Measurements from ENCODE around the gene PIP4K2A. TPM values are rescaled to one million over a fixed set of nuclear protein-coding genes. Genes with fewer than 3 reads are reported as not detected.
A peak's percentile ranks its signal among the peaks of the same experiment; 100 is the strongest.

PIP4K2A gene
- total RNA-seq, 1 experiment from 2014 or later, result 21.4 TPM

GRCh38 chr10:22633106-22633505, 81.3 kb downstream of the PIP4K2A start:
- Histone ChIP-seq H3K9me3 (ENCODE audit: insufficient read depth, low read depth) (no peaks in the 10 kb centered on the region), H3K27me3 (ENCODE audit: insufficient read depth, low read depth) (no peaks in the 10 kb centered on the region), H3K4me3 (no peak overlapping the region), H3K4me2 (peak overlapping the region; percentile 19; the same call in 1 of the 2 replicates), H3K27ac (no peak overlapping the region), H3K4me1 (replicated peaks; ENCODE audit: insufficient read depth) (peaks cover 1% of the 10 kb centered on the region; the same call in 1 of the 2 replicates), H3K36me3 (ENCODE audit: low read depth) (no peaks in the 10 kb centered on the region), H3K79me2 (ENCODE audit: low read depth) (peaks cover 13% of the 10 kb centered on the region; the same call in 1 of the 2 replicates), H2AFZ (no peak overlapping the region), H3K9me2 (ENCODE audit: insufficient read depth) (no peaks in the 10 kb centered on the region), H3F3A (ENCODE audit: insufficient read depth, low read depth) (no peaks in the 10 kb centered on the region), H4K20me1 (ENCODE audit: insufficient read depth) (no peaks in the 10 kb centered on the region)
- POLR2A ChIA-PET (ENCODE audit: unreplicated experiment), result no interaction called here
- DNase-seq, result peak in 1 of 2 experiments; percentile 40
- BruUV-seq (replicated peaks), result no TSS peak
- TF ChIP-seq EZH2 (IDR thresholded peaks at IDR 0.05; ENCODE audit: low read depth), result no peak
- TF ChIP-seq, protein P1, sequence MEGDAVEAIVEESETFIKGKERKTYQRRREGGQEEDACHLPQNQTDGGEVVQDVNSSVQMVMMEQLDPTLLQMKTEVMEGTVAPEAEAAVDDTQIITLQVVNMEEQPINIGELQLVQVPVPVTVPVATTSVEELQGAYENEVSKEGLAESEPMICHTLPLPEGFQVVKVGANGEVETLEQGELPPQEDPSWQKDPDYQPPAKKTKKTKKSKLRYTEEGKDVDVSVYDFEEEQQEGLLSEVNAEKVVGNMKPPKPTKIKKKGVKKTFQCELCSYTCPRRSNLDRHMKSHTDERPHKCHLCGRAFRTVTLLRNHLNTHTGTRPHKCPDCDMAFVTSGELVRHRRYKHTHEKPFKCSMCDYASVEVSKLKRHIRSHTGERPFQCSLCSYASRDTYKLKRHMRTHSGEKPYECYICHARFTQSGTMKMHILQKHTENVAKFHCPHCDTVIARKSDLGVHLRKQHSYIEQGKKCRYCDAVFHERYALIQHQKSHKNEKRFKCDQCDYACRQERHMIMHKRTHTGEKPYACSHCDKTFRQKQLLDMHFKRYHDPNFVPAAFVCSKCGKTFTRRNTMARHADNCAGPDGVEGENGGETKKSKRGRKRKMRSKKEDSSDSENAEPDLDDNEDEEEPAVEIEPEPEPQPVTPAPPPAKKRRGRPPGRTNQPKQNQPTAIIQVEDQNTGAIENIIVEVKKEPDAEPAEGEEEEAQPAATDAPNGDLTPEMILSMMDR (conservative IDR thresholded peaks at IDR 0.05), result no peak
- CTCF ChIA-PET, result no interaction called here
- intact Hi-C loops (cut with micrococcal nuclease; ENCODE audit: unreplicated experiment), result loop anchor here (5.0 kb wide), 2 partner anchors 206 to 419 kb away; no protein-coding TSS in a partner anchor

DNA sequence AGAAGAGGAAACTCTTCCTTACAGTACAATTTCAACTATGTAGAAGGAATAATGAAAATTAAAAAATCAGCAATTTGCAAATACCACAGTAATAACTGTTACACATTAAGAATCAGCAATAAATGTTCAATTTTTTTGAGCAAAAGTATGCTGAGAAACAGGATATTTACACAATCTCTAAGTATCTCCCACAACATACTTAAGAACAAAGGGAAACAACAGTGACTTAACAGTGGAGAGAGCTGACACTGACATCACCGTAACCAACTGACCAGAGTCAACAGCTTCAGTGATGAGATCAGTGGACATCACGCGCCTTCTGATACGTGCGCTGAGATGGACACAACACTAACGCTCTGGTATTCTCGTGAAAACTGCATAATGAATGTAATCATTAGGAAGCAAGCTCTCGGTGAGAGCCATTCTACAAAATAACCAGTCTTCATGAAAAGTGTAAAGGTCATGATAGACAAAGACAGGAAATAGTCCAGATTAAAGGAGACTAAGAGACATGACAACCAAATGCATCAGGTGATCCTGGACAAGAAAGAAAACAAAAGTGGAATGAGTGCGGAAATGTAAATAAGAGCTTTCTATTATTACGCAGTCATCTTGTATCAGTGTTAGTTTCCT, 82.6 kb downstream of the PIP4K2A start:
- POLR2A ChIA-PET (ENCODE audit: unreplicated experiment), result interaction anchor here (0.6 kb wide), 1 partner anchor 1164 kb away, joined by 4 read pairs; no protein-coding TSS in a partner anchor
- no peaks in the 10 kb centered on the region for H3K36me3 ChIP-seq (ENCODE audit: low read depth)
- TF ChIP-seq, protein P1 (conservative IDR thresholded peaks at IDR 0.05), result no peak
- no peak for TF ChIP-seq EZH2 (IDR thresholded peaks at IDR 0.05; ENCODE audit: low read depth)
- H3K4me3 ChIP-seq, result no peak overlapping the region
- intact Hi-C loops (cut with micrococcal nuclease; ENCODE audit: unreplicated experiment), result loop anchor here (5.0 kb wide), 2 partner anchors 204 to 421 kb away; no protein-coding TSS in a partner anchor
- H2AFZ ChIP-seq, result no peak overlapping the region
- no peaks in the 10 kb centered on the region for H3K27me3 ChIP-seq (ENCODE audit: insufficient read depth, low read depth)
- no TSS peak for BruUV-seq (replicated peaks)
- H3K9me3 ChIP-seq (ENCODE audit: insufficient read depth, low read depth), result no peaks in the 10 kb centered on the region
- peaks cover 14% of the 10 kb centered on the region; the same call in 1 of the 2 replicates for H3K79me2 ChIP-seq (ENCODE audit: low read depth)
- peaks cover 7% of the 10 kb centered on the region for H3K4me1 ChIP-seq (replicated peaks; ENCODE audit: insufficient read depth)
- no peaks in the 10 kb centered on the region for H3K9me2 ChIP-seq (ENCODE audit: insufficient read depth)
- no peaks in the 10 kb centered on the region for H3F3A ChIP-seq (ENCODE audit: insufficient read depth, low read depth)
- CTCF ChIA-PET, result no interaction called here
- H4K20me1 ChIP-seq (ENCODE audit: insufficient read depth), result no peaks in the 10 kb centered on the region
- H3K27ac ChIP-seq, result no peak overlapping the region
- no peak overlapping the region for H3K4me2 ChIP-seq
- DNase-seq, result no peak

- TF ChIP-seq, protein P1 (conservative IDR thresholded peaks at IDR 0.05), result no peak
- no peak for TF ChIP-seq EZH2 (IDR thresholded peaks at IDR 0.05; ENCODE audit: low read depth)
- Histone ChIP-seq H3K27me3 (ENCODE audit: insufficient read depth, low read depth) (no peaks in the 10 kb centered on the region), H3K4me3 (no peak overlapping the region), H3K36me3 (ENCODE audit: low read depth) (no peaks in the 10 kb centered on the region), H4K20me1 (ENCODE audit: insufficient read depth) (no peaks in the 10 kb centered on the region), H3K9me3 (ENCODE audit: insufficient read depth, low read depth) (no peaks in the 10 kb centered on the region), H3F3A (ENCODE audit: insufficient read depth, low read depth) (no peaks in the 10 kb centered on the region), H3K4me1 (replicated peaks; ENCODE audit: insufficient read depth) (peaks cover 7% of the 10 kb centered on the region), H3K4me2 (no peak overlapping the region), H3K27ac (no peak overlapping the region), H3K9me2 (ENCODE audit: insufficient read depth) (no peaks in the 10 kb centered on the region), H3K79me2 (ENCODE audit: low read depth) (peaks cover 19% of the 10 kb centered on the region; the same call in 1 of the 2 replicates), H2AFZ (no peak overlapping the region)
- CTCF ChIA-PET, result no interaction called here
- intact Hi-C loops (cut with micrococcal nuclease; ENCODE audit: unreplicated experiment), result loop anchor here (5.0 kb wide), 2 partner anchors 204 to 421 kb away; no protein-coding TSS in a partner anchor
- POLR2A ChIA-PET (ENCODE audit: unreplicated experiment), result interaction anchor here (0.6 kb wide), 1 partner anchor 1164 kb away, joined by 4 read pairs; no protein-coding TSS in a partner anchor
- DNase-seq, result no peak
- BruUV-seq (replicated peaks), result no TSS peak
Measured at GRCh38 chr10:22631185-22631584, 83.2 kb downstream of the PIP4K2A start.
